ENCODE measurements around the gene RASGRP4.
"Not testable (repeated sequence)": the region's sequence is repeated elsewhere in the genome, so short reads cannot be mapped to it uniquely, and the experiment has no call there.

Gene RASGRP4

GRCh38 chr19:38425810-38426466, at the start of gene RASGRP4:
TSS of gene RASGRP4 (minus strand) at chr19:38426219. CDS start at chr19:38426091, 128 bp downstream.
- peaks cover 28% of the 10 kb centered on the region for H3K27me3 Mint-ChIP-seq
- peaks cover 32% of the 10 kb centered on the region for H3K4me1 Mint-ChIP-seq
- peak within 1 kb of the TSS; percentile 46 to 82 for H3K4me3 Mint-ChIP-seq
- peak within 1 kb of the TSS; percentile 66 to 94 for H3K27ac Mint-ChIP-seq
- no peaks in the 10 kb centered on the region for H3K9me3 Mint-ChIP-seq
- peak; percentile 65 for ATAC-seq
- peak in 1 of 2 donors; percentile 37 for DNase-seq

GRCh38 chr19:38475176-38475575, 49.2 kb upstream of the RASGRP4 start:
- Mint-ChIP-seq H3K27me3 (peaks cover 19% of the 10 kb centered on the region), H3K4me1 (no peaks in the 10 kb centered on the region), H3K9me3 (no peaks in the 10 kb centered on the region), H3K4me3 (no peak overlapping the region), H3K27ac (no peak overlapping the region)
- DNase-seq (no peak), ATAC-seq (no peak)

GRCh38 chr19:38473201-38473600, 47.2 kb upstream of the RASGRP4 start:
- ATAC-seq (no peak), DNase-seq (no peak)
- Mint-ChIP-seq H3K9me3 (no peaks in the 10 kb centered on the region), H3K4me1 (no peaks in the 10 kb centered on the region), H3K4me3 (no peak overlapping the region), H3K27ac (no peak overlapping the region), H3K27me3 (peaks cover 17% of the 10 kb centered on the region)

GRCh38 chr19:38472725-38473124, 46.7 kb upstream of the RASGRP4 start:
- not testable (repeated sequence) for H3K9me3 Mint-ChIP-seq, H3K4me3 Mint-ChIP-seq, H3K4me1 Mint-ChIP-seq, DNase-seq, H3K27ac Mint-ChIP-seq, ATAC-seq
- peaks cover 12% of the 10 kb centered on the region for H3K27me3 Mint-ChIP-seq

- Mint-ChIP-seq H3K27ac (no peak overlapping the region), H3K4me1 (no peaks in the 10 kb centered on the region), H3K9me3 (no peaks in the 10 kb centered on the region), H3K4me3 (no peak overlapping the region), H3K27me3 (peaks cover 10% of the 10 kb centered on the region)
- ATAC-seq: no peak
- DNase-seq: no peak
Measured at GRCh38 chr19:38470788-38471480, 44.9 kb upstream of the RASGRP4 start.

GRCh38 chr19:38469151-38469550, 43.1 kb upstream of the RASGRP4 start:
- peaks cover 15% of the 10 kb centered on the region for H3K27me3 Mint-ChIP-seq
- H3K9me3 Mint-ChIP-seq: no peaks in the 10 kb centered on the region
- no peak for DNase-seq
- H3K4me3 Mint-ChIP-seq: no peak overlapping the region
- H3K4me1 Mint-ChIP-seq: no peaks in the 10 kb centered on the region
- H3K27ac Mint-ChIP-seq: no peak overlapping the region
- no peak for ATAC-seq

GRCh38 chr19:38467541-38468525, 41.8 kb upstream of the RASGRP4 start:
- DNase-seq (no peak), ATAC-seq (no peak)
- Mint-ChIP-seq H3K4me3 (no peak overlapping the region), H3K27me3 (peaks cover 18% of the 10 kb centered on the region), H3K9me3 (no peaks in the 10 kb centered on the region), H3K27ac (no peak overlapping the region), H3K4me1 (no peaks in the 10 kb centered on the region)

- ATAC-seq: no peak
- Mint-ChIP-seq H3K4me1 (no peaks in the 10 kb centered on the region), H3K27ac (no peak overlapping the region), H3K9me3 (no peaks in the 10 kb centered on the region), H3K4me3 (no peak overlapping the region), H3K27me3 (peaks cover 15% of the 10 kb centered on the region)
- DNase-seq: no peak
Measured at GRCh38 chr19:38466050-38466449, 40.0 kb upstream of the RASGRP4 start.

GRCh38 chr19:38464421-38465082, 38.5 kb upstream of the RASGRP4 start:
- Mint-ChIP-seq H3K4me1 (no peaks in the 10 kb centered on the region), H3K27me3 (peaks cover 8% of the 10 kb centered on the region), H3K27ac (no peak overlapping the region), H3K4me3 (no peak overlapping the region), H3K9me3 (no peaks in the 10 kb centered on the region)
- ATAC-seq (no peak), DNase-seq (no peak)

GRCh38 chr19:38463365-38463764, 37.3 kb upstream of the RASGRP4 start:
- H3K27ac Mint-ChIP-seq: no peak overlapping the region
- H3K27me3 Mint-ChIP-seq: peaks cover 8% of the 10 kb centered on the region
- no peaks in the 10 kb centered on the region for H3K9me3 Mint-ChIP-seq
- H3K4me1 Mint-ChIP-seq: no peaks in the 10 kb centered on the region
- no peak for DNase-seq
- no peak overlapping the region for H3K4me3 Mint-ChIP-seq
- ATAC-seq: no peak

- no peak overlapping the region for H3K27ac Mint-ChIP-seq
Measured at GRCh38 chr19:38458991-38459390, 33.0 kb upstream of the RASGRP4 start.

GRCh38 chr19:38457690-38458405, 31.8 kb upstream of the RASGRP4 start:
- no peak overlapping the region for H3K4me3 Mint-ChIP-seq
- ATAC-seq (no peak), DNase-seq (no peak)
- no peaks in the 10 kb centered on the region for H3K9me3 Mint-ChIP-seq
- H3K4me1 Mint-ChIP-seq: peaks cover 6% of the 10 kb centered on the region
- H3K27ac Mint-ChIP-seq: no peak overlapping the region
- no peaks in the 10 kb centered on the region for H3K27me3 Mint-ChIP-seq

More at GRCh38 chr19:38458991-38459390, 33.0 kb upstream of the RASGRP4 start:
- Mint-ChIP-seq H3K27me3 (peaks cover 1% of the 10 kb centered on the region), H3K4me1 (no peaks in the 10 kb centered on the region), H3K4me3 (no peak overlapping the region), H3K9me3 (no peaks in the 10 kb centered on the region)
- DNase-seq: no peak
- no peak for ATAC-seq

- no peaks in the 10 kb centered on the region for H3K9me3 Mint-ChIP-seq
- no peak for DNase-seq
- peaks cover 6% of the 10 kb centered on the region for H3K4me1 Mint-ChIP-seq
- H3K27me3 Mint-ChIP-seq: no peaks in the 10 kb centered on the region
- ATAC-seq: no peak
- H3K27ac Mint-ChIP-seq: peak overlapping the region in 1 of 2 donors; percentile 1
- no peak overlapping the region for H3K4me3 Mint-ChIP-seq
Measured at GRCh38 chr19:38457202-38457601, 31.2 kb upstream of the RASGRP4 start.

GRCh38 chr19:38455031-38455430, 29.0 kb upstream of the RASGRP4 start:
- peaks cover 6% of the 10 kb centered on the region for H3K4me1 Mint-ChIP-seq
- DNase-seq: no peak
- no peaks in the 10 kb centered on the region for H3K27me3 Mint-ChIP-seq
- H3K27ac Mint-ChIP-seq: no peak overlapping the region
- H3K4me3 Mint-ChIP-seq: no peak overlapping the region
- no peaks in the 10 kb centered on the region for H3K9me3 Mint-ChIP-seq
- ATAC-seq: no peak

- Mint-ChIP-seq H3K27me3 (no peaks in the 10 kb centered on the region), H3K4me1 (peaks cover 6% of the 10 kb centered on the region), H3K4me3 (no peak overlapping the region), H3K9me3 (no peaks in the 10 kb centered on the region), H3K27ac (no peak overlapping the region)
- ATAC-seq: no peak
- no peak for DNase-seq
Measured at GRCh38 chr19:38453596-38453995, 27.6 kb upstream of the RASGRP4 start.

Data from stimulated activated naive CD8-positive, alpha-beta T cell treated with anti-CD3 and anti-CD28 coated beads, Interleukin-15, amount 100 ng/mL, for 72 hours (primary cell).